Measurements from ENCODE around the gene BRD7. TPM values are rescaled to one million over a fixed set of nuclear protein-coding genes. Genes with fewer than 3 reads are reported as not detected.
A peak's percentile ranks its signal among the peaks of the same experiment; 100 is the strongest.

Gene BRD7
- total and polyA plus RNA-seq, 11 donors, result 29.8 to 49.7 (median 43.7) TPM

DNA sequence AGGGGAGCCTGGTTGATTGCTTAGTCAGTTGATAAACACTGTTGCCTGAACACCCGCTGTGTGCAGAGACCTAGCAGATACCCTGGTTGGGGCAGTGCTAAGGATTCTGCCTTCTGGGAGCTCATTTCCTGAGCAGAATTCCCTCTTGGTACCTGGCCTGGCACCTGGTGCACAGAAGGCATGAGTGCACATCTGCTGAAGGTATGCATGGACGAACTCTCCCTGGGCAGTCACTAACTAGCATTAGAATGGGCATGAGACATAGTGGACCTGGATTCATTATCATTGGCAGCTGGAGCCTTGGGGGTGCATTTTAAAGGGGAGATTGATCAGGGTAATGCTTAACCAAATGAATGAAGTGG lies 89.3 kb downstream of the BRD7 start:
- Histone ChIP-seq H3K27ac (peak overlapping the region in 1 of 12 donors; percentile 95), H3K9me3 (peaks cover 0 to 7% (median 0%) of the 10 kb centered on the region in 12 donors), H3K4me1 (peaks cover 0 to 97% (median 9%) of the 10 kb centered on the region in 12 donors), H3K36me3 (no peaks in the 10 kb centered on the region), H3K4me3 (peak overlapping the region in 3 of 12 donors; percentile 1 to 47 (median 11)), H3K27me3 (no peaks in the 10 kb centered on the region)
- TF ChIP-seq, protein P1, sequence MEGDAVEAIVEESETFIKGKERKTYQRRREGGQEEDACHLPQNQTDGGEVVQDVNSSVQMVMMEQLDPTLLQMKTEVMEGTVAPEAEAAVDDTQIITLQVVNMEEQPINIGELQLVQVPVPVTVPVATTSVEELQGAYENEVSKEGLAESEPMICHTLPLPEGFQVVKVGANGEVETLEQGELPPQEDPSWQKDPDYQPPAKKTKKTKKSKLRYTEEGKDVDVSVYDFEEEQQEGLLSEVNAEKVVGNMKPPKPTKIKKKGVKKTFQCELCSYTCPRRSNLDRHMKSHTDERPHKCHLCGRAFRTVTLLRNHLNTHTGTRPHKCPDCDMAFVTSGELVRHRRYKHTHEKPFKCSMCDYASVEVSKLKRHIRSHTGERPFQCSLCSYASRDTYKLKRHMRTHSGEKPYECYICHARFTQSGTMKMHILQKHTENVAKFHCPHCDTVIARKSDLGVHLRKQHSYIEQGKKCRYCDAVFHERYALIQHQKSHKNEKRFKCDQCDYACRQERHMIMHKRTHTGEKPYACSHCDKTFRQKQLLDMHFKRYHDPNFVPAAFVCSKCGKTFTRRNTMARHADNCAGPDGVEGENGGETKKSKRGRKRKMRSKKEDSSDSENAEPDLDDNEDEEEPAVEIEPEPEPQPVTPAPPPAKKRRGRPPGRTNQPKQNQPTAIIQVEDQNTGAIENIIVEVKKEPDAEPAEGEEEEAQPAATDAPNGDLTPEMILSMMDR (IDR thresholded peaks at IDR 0.05), result no peak
- TF ChIP-seq POLR2A (IDR thresholded peaks at IDR 0.05), result no peak
- intact Hi-C loops (cut with DNase I), result no loop called here
- ATAC-seq (no peak), DNase-seq (peak in 1 of 5 donors; percentile 9)
- 44 to 74% (median 70%) methylated on average over 2 of the region's 2 CpGs for WGBS, 4 donors

DNA sequence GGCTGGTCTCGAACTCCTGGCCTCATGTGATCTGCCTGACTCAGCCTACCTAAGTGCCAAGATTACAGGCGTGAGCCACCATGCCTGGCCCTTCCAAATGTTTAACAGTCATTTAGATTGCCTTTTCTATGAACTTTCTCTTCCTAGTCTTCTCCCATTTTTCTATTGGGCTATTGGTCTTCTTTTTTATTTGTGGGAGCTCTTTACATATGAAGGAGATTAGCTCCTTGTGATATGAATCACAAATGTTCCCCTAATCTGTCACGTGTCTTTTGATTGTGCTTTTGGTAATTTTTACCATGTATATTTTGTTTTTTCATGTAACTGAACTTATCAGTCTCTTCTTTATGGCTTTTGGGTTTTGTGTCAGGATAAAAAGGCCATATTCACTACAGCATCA lies 90.5 kb downstream of the BRD7 start:
- TF ChIP-seq, protein P1 (IDR thresholded peaks at IDR 0.05), result no peak
- no peak for TF ChIP-seq POLR2A (IDR thresholded peaks at IDR 0.05)
- peak overlapping the region in 1 of 12 donors; percentile 17 for H3K4me3 ChIP-seq
- peaks cover 0 to 91% (median 5%) of the 10 kb centered on the region in 12 donors for H3K4me1 ChIP-seq
- H3K27ac ChIP-seq, result peak overlapping the region in 1 of 12 donors; percentile 95
- intact Hi-C loops (cut with DNase I), result no loop called here
- H3K9me3 ChIP-seq, result peaks cover 0 to 7% (median 0%) of the 10 kb centered on the region in 12 donors
- DNase-seq (no peak), ATAC-seq (no peak)
- no peaks in the 10 kb centered on the region for H3K36me3 ChIP-seq
- 62 to 92% (median 73%) methylated on average over 3 of the region's 3 CpGs for WGBS, 4 donors
- H3K27me3 ChIP-seq, result no peaks in the 10 kb centered on the region

DNA sequence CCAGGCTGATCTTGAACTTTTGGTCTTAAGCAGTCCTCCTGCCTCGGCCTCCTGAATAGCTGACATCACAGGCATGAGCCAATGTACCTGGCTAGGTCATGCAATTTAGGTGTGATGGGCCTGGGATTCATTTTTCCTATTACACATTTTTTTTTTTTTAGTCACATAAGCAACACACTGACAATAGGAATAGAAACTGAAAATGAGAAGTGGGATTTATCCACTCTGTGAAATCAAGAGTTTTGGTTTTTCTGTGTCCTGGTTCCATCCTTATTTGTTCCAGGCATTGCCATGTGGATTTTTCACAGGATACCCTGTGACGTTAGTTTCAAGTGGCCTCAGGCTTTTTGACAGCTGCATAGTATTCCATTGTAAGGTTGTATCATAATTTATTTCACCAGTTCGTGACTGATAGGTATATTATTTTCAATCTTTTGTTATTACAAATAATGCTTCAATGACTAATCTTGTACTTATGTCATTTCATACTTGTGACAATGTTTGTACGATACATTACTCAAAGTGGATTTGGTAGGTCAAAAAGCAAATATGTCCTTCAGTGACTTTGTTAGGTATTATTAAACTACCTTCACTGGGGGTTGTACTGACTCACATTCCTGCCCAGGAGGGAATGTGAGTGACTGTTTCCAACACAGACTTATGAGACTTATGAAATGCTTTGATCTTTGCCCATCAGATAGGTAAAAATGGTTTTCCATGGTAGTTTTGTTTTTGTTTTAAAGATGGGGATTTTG lies 91.8 kb downstream of the BRD7 start:
- Histone ChIP-seq H3K4me3 (peak overlapping the region in 1 of 12 donors; percentile 64), H3K4me1 (peaks cover 0 to 91% (median 4%) of the 10 kb centered on the region in 12 donors), H3K36me3 (no peaks in the 10 kb centered on the region), H3K27ac (peak overlapping the region in 1 of 12 donors; percentile 95), H3K27me3 (no peaks in the 10 kb centered on the region), H3K9me3 (peaks cover 0 to 7% (median 0%) of the 10 kb centered on the region in 12 donors)
- WGBS, 4 donors, result 91 to 94% (median 93%) methylated on average over 4 of the region's 4 CpGs
- TF ChIP-seq POLR2A (IDR thresholded peaks at IDR 0.05), result no peak
- TF ChIP-seq, protein P1 (IDR thresholded peaks at IDR 0.05), result no peak
- DNase-seq (no peak), ATAC-seq (no peak)
- intact Hi-C loops (cut with DNase I), result no loop called here

DNA sequence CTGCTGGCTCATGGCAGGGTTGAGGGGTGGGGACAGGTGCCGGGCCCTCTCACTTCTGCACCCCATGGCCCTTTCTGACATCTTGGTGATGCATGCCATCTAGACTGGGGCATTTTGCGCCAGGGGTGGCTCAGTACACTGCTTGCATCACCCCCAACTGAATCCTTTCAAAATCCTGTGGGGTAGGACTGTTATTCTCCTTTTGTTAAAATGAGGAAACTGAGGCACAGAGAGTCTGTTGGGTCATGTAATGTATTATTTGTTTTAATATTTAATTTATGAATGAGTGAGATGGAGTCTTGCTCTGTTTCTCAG lies 92.5 kb downstream of the BRD7 start:
- peak overlapping the region in 1 of 12 donors; percentile 95 for H3K27ac ChIP-seq
- peaks cover 0 to 90% (median 0%) of the 10 kb centered on the region in 12 donors for H3K4me1 ChIP-seq
- no peak for ATAC-seq
- H3K27me3 ChIP-seq, result no peaks in the 10 kb centered on the region
- TF ChIP-seq, protein P1 (IDR thresholded peaks at IDR 0.05), result no peak
- no peak for TF ChIP-seq POLR2A (IDR thresholded peaks at IDR 0.05)
- H3K36me3 ChIP-seq, result no peaks in the 10 kb centered on the region
- peak overlapping the region in 1 of 12 donors; percentile 64 for H3K4me3 ChIP-seq
- 90 to 100% (median 98%) methylated on average over 2 of the region's 2 CpGs for WGBS, 4 donors
- peaks cover 0 to 7% (median 0%) of the 10 kb centered on the region in 12 donors for H3K9me3 ChIP-seq
- DNase-seq, result peak in 2 of 5 donors; percentile 9 to 14
- intact Hi-C loops (cut with DNase I), result no loop called here

Data from heart left ventricle (tissue), 16 donors.